Adrenal gland (tissue), 12 donors: Measurements from ENCODE around the gene BBLN. TPM values are rescaled to one million over a fixed set of nuclear protein-coding genes. Genes with fewer than 3 reads are reported as not detected.

Source experiments
- DNase-seq, 7 donors: peaks; one replicate each; pipeline ENCODE4 v3.0.0-alpha.2; 2019 to 2020
- H3K27ac ChIP-seq, 5 donors: fragments of 200-600 bp; sonication (generic) in 4 of 5; 1 replicate in 3 of 5; 2 replicates in 2 of 5; pipeline versions ENCODE4 v1.5.1 to v1.8.0; 2016 to 2020; ENCODE audit warnings: mild to moderate bottlenecking in 1 of 5
- H3K27me3 ChIP-seq: fragments of 200-600 bp; 2 replicates; pipeline ENCODE4 v1.8.0; 2021
- H3K36me3 ChIP-seq, 2 donors: fragments of 200-600 bp; replicated peaks in 1 of 2; 1 replicate in 1 of 2; 2 replicates in 1 of 2; pipeline versions ENCODE4 v1.5.1 to v1.8.0; 2018 to 2022
- H3K4me1 ChIP-seq, 2 donors: fragments of 200-600 bp; replicated peaks in 1 of 2; 1 replicate in 1 of 2; 2 replicates in 1 of 2; pipeline versions ENCODE4 v1.5.1 to v1.8.0; 2018 to 2021
- H3K4me3 ChIP-seq, 4 donors: fragments of 200-600 bp; sonication (generic) in 3 of 4; one replicate each; pipeline ENCODE4 v1.5.1; 2016 to 2018
- H3K9me3 ChIP-seq, 3 donors: fragments of 200-600 bp; sonication (generic) in 1 of 3; replicated peaks in 1 of 3; 1 replicate in 2 of 3; 2 replicates in 1 of 3; pipeline versions ENCODE4 v1.5.1 to v1.8.0; 2016 to 2021
- POLR2A ChIP-seq, 2 donors: fragments of 450-650 bp; IDR thresholded peaks; one replicate each; pipeline ENCODE4 v1.6.1; 2017; ENCODE audit warnings: antibody characterized with exemption in 2 of 2, mild to moderate bottlenecking in 2 of 2, moderate library complexity in 1 of 2
- WGBS, 4 donors: extraction: QIAGEN DNeasy Blood & Tissue Kit in 2 of 4; methylation state at CpG; one replicate each; pipeline versions ENCODE4 v1.1.5 to v1.1.7; 2013 to 2017; 5-methylcytosine and 5-hydroxymethylcytosine counted together
- intact Hi-C, 2 donors: fragments of 100-400 bp; cut with DNase I; formaldehyde crosslinking; loops; one replicate each; pipeline versions ENCODE4 v1.14.1 to v1.15.0; 2022 to 2023
- polyA plus RNA-seq, 3 donors: library from polyadenylated mRNA; stranded (reverse); fragments of 200-250 nt in 2 of 3; fragments of 350-450 nt in 1 of 3; fragmentation: Illumina TruSeq in 1 of 3; extraction: RNeasy Lipid Tissue Mini Kit (QIAGEN cat#74804) in 1 of 3; gene quantifications; one replicate each; pipeline ENCODE4 v1.2.3, GENCODE V29; 2013 to 2014
- total RNA-seq, 9 donors: library from RNA; depleted of rRNA in 4 of 9; stranded (reverse); fragments of >200 nt in 4 of 9; fragments of 120-200 nt in 1 of 9; fragmentation: NEBNext Ultra II Directional in 1 of 9; extraction: Animal tissue kit (Norgen Biotek cat#: 25700) in 1 of 9; gene quantifications; one replicate each; pipeline versions ENCODE4 v1.1.0 to v1.2.4, GENCODE V29; 2013 to 2023
- TF ChIP-seq, protein P1 (sequence below), 6 experiments: fragments of 450-650 bp in 4 of 6; fragments of 200-600 bp in 2 of 6; sonication (generic) in 1 of 6; IDR thresholded peaks; 1 replicate in 5 of 6; 2 replicates in 1 of 6; pipeline versions ENCODE4 v1.5.1 to v1.8.0; 2016 to 2021; ENCODE audit warnings: antibody characterized with exemption in 6 of 6, mild to moderate bottlenecking in 2 of 6, moderate library complexity in 1 of 6
- donor health status: healthy with polysubstance abuse.
- donor health status: Bipolar disorder and iron deficiency.
- donor health status: DM: yes; HTN: yes; CAD: no.
- donor health status: DM: no; HTN: no; CAD: no.
- donor health status: DM: no; HTN: no; CAD: no.
- donor health status: DM: yes; HTN: yes; CAD: no.

Gene BBLN
- total and polyA plus RNA-seq, 12 donors = 5.5 to 1,914 (median 419) TPM

DNA sequence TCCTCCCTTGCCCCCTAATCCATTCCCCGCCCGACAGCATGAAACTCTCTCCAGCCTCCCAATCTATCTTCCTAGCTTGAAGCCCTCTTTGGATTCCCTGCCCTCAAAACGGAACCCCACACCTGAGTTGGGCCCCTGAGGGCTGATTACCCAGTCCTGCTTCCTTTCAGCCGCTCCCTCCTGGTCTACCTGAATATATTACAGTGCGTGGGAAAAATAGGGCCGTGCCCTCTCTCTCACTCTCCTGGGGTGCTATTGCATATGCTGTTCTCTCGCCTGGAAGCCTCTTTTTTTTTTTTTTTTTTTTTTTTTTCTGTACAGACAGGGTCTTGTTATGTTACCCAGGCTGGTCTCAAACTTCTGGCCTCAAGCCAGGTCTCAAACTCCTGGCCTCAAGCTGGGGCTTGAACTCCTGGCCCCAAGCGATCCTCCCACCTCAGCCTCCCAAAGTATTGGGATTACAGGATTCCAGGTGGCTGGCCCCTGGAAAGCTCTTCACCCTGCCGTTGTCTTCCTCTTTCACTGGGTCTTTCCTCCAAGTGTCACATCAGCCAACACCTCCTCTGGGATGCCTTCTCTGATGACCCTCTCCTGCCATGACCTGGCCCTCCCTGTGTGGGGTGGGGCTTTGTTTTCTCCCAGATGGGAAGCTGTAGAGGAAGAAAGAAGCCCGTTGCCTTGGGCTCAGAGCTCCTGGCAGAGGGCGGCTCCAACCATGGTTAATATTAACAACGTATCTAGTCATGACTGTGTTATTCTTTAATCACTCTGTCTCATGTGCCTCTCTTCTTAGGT is 51.3 kb downstream of the BBLN start:
- Histone ChIP-seq H3K27me3 (no peaks in the 10 kb centered on the region), H3K36me3 (no peaks in the 10 kb centered on the region), H3K4me3 (no peak overlapping the region), H3K27ac (no peak overlapping the region), H3K9me3 (no peaks in the 10 kb centered on the region), H3K4me1 (peaks cover 0 to 6% of the 10 kb centered on the region in 2 donors)
- TF ChIP-seq, protein P1, sequence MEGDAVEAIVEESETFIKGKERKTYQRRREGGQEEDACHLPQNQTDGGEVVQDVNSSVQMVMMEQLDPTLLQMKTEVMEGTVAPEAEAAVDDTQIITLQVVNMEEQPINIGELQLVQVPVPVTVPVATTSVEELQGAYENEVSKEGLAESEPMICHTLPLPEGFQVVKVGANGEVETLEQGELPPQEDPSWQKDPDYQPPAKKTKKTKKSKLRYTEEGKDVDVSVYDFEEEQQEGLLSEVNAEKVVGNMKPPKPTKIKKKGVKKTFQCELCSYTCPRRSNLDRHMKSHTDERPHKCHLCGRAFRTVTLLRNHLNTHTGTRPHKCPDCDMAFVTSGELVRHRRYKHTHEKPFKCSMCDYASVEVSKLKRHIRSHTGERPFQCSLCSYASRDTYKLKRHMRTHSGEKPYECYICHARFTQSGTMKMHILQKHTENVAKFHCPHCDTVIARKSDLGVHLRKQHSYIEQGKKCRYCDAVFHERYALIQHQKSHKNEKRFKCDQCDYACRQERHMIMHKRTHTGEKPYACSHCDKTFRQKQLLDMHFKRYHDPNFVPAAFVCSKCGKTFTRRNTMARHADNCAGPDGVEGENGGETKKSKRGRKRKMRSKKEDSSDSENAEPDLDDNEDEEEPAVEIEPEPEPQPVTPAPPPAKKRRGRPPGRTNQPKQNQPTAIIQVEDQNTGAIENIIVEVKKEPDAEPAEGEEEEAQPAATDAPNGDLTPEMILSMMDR (IDR thresholded peaks at IDR 0.05) = no peak
- TF ChIP-seq POLR2A (IDR thresholded peaks at IDR 0.05) = no peak
- whole genome bisulfite sequencing, 4 donors = 75 to 82% (median 77%) methylated on average over 12 of the region's 12 CpGs
- intact Hi-C loops = no loop called here
- no peak for DNase-seq

DNA sequence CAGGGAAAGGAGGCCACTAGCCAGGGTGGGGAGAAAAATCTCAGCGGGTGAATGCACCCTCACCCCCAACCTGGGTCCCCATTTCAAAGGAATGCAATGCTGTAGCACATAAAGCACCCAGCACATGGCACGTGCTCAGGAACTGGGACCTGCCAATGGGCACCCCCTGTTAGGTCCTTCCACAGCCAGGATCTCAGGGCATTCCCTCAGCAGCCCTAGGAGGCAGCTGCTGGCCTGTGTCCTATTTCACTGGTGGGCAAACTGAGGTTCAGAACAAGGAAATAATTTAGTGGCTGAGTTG is 51.9 kb downstream of the BBLN start:
- DNase-seq = no peak
- peaks cover 0 to 9% of the 10 kb centered on the region in 2 donors for H3K4me1 ChIP-seq
- H3K27ac ChIP-seq = no peak overlapping the region
- intact Hi-C loops = no loop called here
- no peaks in the 10 kb centered on the region for H3K9me3 ChIP-seq
- H3K36me3 ChIP-seq = no peaks in the 10 kb centered on the region
- 77 to 92% (median 83%) methylated on average over 2 of the region's 2 CpGs for WGBS, 4 donors
- no peak overlapping the region for H3K4me3 ChIP-seq
- no peaks in the 10 kb centered on the region for H3K27me3 ChIP-seq
- no peak for TF ChIP-seq POLR2A (IDR thresholded peaks at IDR 0.05)
- TF ChIP-seq, protein P1 (IDR thresholded peaks at IDR 0.05) = no peak

Other genes with a start within 250 kb of the BBLN start
- 10 to 100 TPM in 8 of 9 donors, 1 to 10 TPM in 1; 8.7 to 65.7 (median 23.6) TPM for gene ST6GALNAC4, start 243.2 kb upstream of the BBLN start, total RNA-seq
- gene ST6GALNAC4, start 243.2 kb upstream of the BBLN start, polyA plus RNA-seq = 1 to 10 TPM; 5.3 to 9.2 (median 8.6) TPM
- gene PIP5KL1, start 229.5 kb upstream of the BBLN start, total RNA-seq = 1 to 10 TPM in 2 of 9 donors, under 1 TPM in 4, not detected in 3; 0.19 to 2.3 (median 0.88) TPM
- 1 to 10 TPM in 1 of 3 donors, under 1 TPM in 2; 0.22 to 1.5 (median 0.54) TPM for gene PIP5KL1, start 229.5 kb upstream of the BBLN start, polyA plus RNA-seq
- gene DPM2, start 222.4 kb upstream of the BBLN start, total RNA-seq = 10 to 100 TPM; 18.4 to 46.8 (median 33.4) TPM
- gene DPM2, start 222.4 kb upstream of the BBLN start, polyA plus RNA-seq = 10 to 100 TPM; 32.9 to 36.5 (median 35.6) TPM
- gene EEIG1, start 179.3 kb upstream of the BBLN start, total RNA-seq = 100 to 1,000 TPM in 2 of 9 donors, 10 to 100 TPM in 7; 10.1 to 179 (median 68.3) TPM
- gene EEIG1, start 179.3 kb upstream of the BBLN start, polyA plus RNA-seq = 10 to 100 TPM; 24.5 to 49.5 (median 32.6) TPM
- 10 to 100 TPM in 7 of 9 donors, 1 to 10 TPM in 2; 8.0 to 20.7 (median 12.7) TPM for gene NAIF1, start 92.9 kb upstream of the BBLN start, total RNA-seq
- gene NAIF1, start 92.9 kb upstream of the BBLN start, polyA plus RNA-seq = 10 to 100 TPM in 2 of 3 donors, 1 to 10 TPM in 1; 6.6 to 12.8 (median 10.8) TPM
- gene SLC25A25, start 92.0 kb upstream of the BBLN start, total RNA-seq = 10 to 100 TPM; 11.4 to 60.6 (median 20.5) TPM
- 10 to 100 TPM; 13.6 to 14.1 (median 13.9) TPM for gene SLC25A25, start 92.0 kb upstream of the BBLN start, polyA plus RNA-seq
- 100 to 1,000 TPM in 4 of 9 donors, 10 to 100 TPM in 5; 64.8 to 147 (median 96.0) TPM for gene PTGES2, start 32.5 kb upstream of the BBLN start, total RNA-seq
- 100 to 1,000 TPM in 2 of 3 donors, 10 to 100 TPM in 1; 69.5 to 104 (median 101) TPM for gene PTGES2, start 32.5 kb upstream of the BBLN start, polyA plus RNA-seq
- gene LCN2, start 10.8 kb upstream of the BBLN start, total RNA-seq = 10 to 100 TPM in 1 of 9 donors, 1 to 10 TPM in 4, under 1 TPM in 1, not detected in 3; 0.33 to 48.2 (median 1.2) TPM
- 1 to 10 TPM in 2 of 3 donors, under 1 TPM in 1; 0.37 to 1.9 (median 1.7) TPM for gene LCN2, start 10.8 kb upstream of the BBLN start, polyA plus RNA-seq
- gene CIZ1, start 31.3 kb downstream of the BBLN start, total RNA-seq = 100 to 1,000 TPM in 3 of 9 donors, 10 to 100 TPM in 6; 25.3 to 142 (median 83.8) TPM
- 100 to 1,000 TPM in 1 of 3 donors, 10 to 100 TPM in 2; 63.0 to 134 (median 65.2) TPM for gene CIZ1, start 31.3 kb downstream of the BBLN start, polyA plus RNA-seq
- 10 to 100 TPM in 6 of 9 donors, 1 to 10 TPM in 3; 2.4 to 14.7 (median 12.1) TPM for gene DNM1, start 43.1 kb downstream of the BBLN start, total RNA-seq
- 10 to 100 TPM in 2 of 3 donors, 1 to 10 TPM in 1; 5.8 to 44.3 (median 17.5) TPM for gene DNM1, start 43.1 kb downstream of the BBLN start, polyA plus RNA-seq
- gene GOLGA2, start 115.7 kb downstream of the BBLN start, total RNA-seq = 10 to 100 TPM; 35.8 to 92.8 (median 79.2) TPM
- 100 to 1,000 TPM in 2 of 3 donors, 10 to 100 TPM in 1; 87.7 to 221 (median 124) TPM for gene GOLGA2, start 115.7 kb downstream of the BBLN start, polyA plus RNA-seq
- gene SWI5, start 116.0 kb downstream of the BBLN start, total RNA-seq = 10 to 100 TPM; 17.7 to 58.9 (median 27.8) TPM
- gene SWI5, start 116.0 kb downstream of the BBLN start, polyA plus RNA-seq = 10 to 100 TPM; 20.2 to 30.1 (median 25.0) TPM
- gene TRUB2, start 162.2 kb downstream of the BBLN start, total RNA-seq = 10 to 100 TPM; 15.0 to 68.2 (median 43.5) TPM
- gene TRUB2, start 162.2 kb downstream of the BBLN start, polyA plus RNA-seq = 10 to 100 TPM; 20.7 to 55.2 (median 23.7) TPM
- 10 to 100 TPM; 47.3 to 96.8 (median 68.6) TPM for gene COQ4, start 162.6 kb downstream of the BBLN start, total RNA-seq
- gene COQ4, start 162.6 kb downstream of the BBLN start, polyA plus RNA-seq = 100 to 1,000 TPM in 2 of 3 donors, 10 to 100 TPM in 1; 35.8 to 111 (median 109) TPM
- gene SLC27A4, start 180.3 kb downstream of the BBLN start, total RNA-seq = 10 to 100 TPM in 8 of 9 donors, 1 to 10 TPM in 1; 6.6 to 30.3 (median 19.9) TPM
- 10 to 100 TPM in 2 of 3 donors, 1 to 10 TPM in 1; 9.9 to 40.0 (median 21.3) TPM for gene SLC27A4, start 180.3 kb downstream of the BBLN start, polyA plus RNA-seq
- 10 to 100 TPM; 34.7 to 87.1 (median 51.0) TPM for gene URM1, start 211.1 kb downstream of the BBLN start, total RNA-seq
- 10 to 100 TPM; 22.8 to 40.2 (median 27.0) TPM for gene URM1, start 211.1 kb downstream of the BBLN start, polyA plus RNA-seq